Mesendoderm (in vitro differentiated cells): ENCODE measurements around the gene ABCA10.

Experiments used
- DNase-seq: peaks from one replicate; pipeline ENCODE4 v3.0.0; 2013
- H2AK5ac ChIP-seq: 2 replicates; pipeline ENCODE4 v1.6.1; 2013; ENCODE audit warnings: low read length, inconsistent platforms
- H2BK120ac ChIP-seq: 2 replicates; pipeline ENCODE4 v1.6.1; 2013; ENCODE audit warnings: low read depth, mild to moderate bottlenecking, low read length, moderate library complexity, mixed read lengths
- H2BK15ac ChIP-seq: replicated peaks from 2 replicates; pipeline ENCODE4 v1.6.1; 2013; ENCODE audit warnings: low read depth, mild to moderate bottlenecking, moderate library complexity
- H2BK5ac ChIP-seq: 2 replicates; pipeline ENCODE4 v1.6.1; 2013; ENCODE audit warnings: low read length, inconsistent platforms
- H3K18ac ChIP-seq: 2 replicates; pipeline ENCODE4 v1.6.1; 2013; ENCODE audit warnings: mild to moderate bottlenecking, low read length, mixed read lengths
- H3K23ac ChIP-seq: one replicate; pipeline ENCODE4 v1.6.1; 2013; ENCODE audit warnings: low read length
- H3K27ac ChIP-seq: 2 replicates; pipeline ENCODE4 v1.5.1; 2013; ENCODE audit warnings: low read depth, mild to moderate bottlenecking, inconsistent platforms, low read length, moderate library complexity
- H3K27me3 ChIP-seq: 2 replicates; pipeline ENCODE4 v1.6.1; 2013; ENCODE audit warnings: low read length, control low read depth, mild to moderate bottlenecking, inconsistent platforms; ENCODE audit not compliant: insufficient read depth, poor library complexity
- H3K36me3 ChIP-seq: 2 replicates; pipeline ENCODE4 v1.6.1; 2013; ENCODE audit warnings: low read length, inconsistent platforms; ENCODE audit not compliant: control insufficient read depth, insufficient read depth
- H3K4ac ChIP-seq: one replicate; pipeline ENCODE4 v1.6.1; 2013; ENCODE audit warnings: low read depth, mild to moderate bottlenecking, low read length, moderate library complexity
- H3K4me1 ChIP-seq: 2 replicates; pipeline ENCODE4 v1.6.1; 2013; ENCODE audit warnings: low read depth, low read length, inconsistent platforms; ENCODE audit not compliant: control insufficient read depth
- H3K4me2 ChIP-seq: 2 replicates; pipeline ENCODE4 v1.6.1; 2013; ENCODE audit warnings: low read length
- H3K4me3 ChIP-seq: 2 replicates; pipeline ENCODE4 v1.5.1; 2013; ENCODE audit warnings: mild to moderate bottlenecking, low read length
- H3K56ac ChIP-seq: one replicate; pipeline ENCODE4 v1.6.1; 2013; ENCODE audit warnings: low read length
- H3K79me1 ChIP-seq: 2 replicates; pipeline ENCODE4 v1.6.1; 2013; ENCODE audit warnings: low read length, inconsistent platforms
- H3K79me2 ChIP-seq: 2 replicates; pipeline ENCODE4 v1.6.1; 2013; ENCODE audit warnings: mild to moderate bottlenecking, low read length; ENCODE audit not compliant: control insufficient read depth, insufficient read depth
- H3K9ac ChIP-seq: 2 replicates; pipeline ENCODE4 v1.6.1; 2013; ENCODE audit warnings: low read length, inconsistent platforms
- H4K5ac ChIP-seq: one replicate; pipeline ENCODE4 v1.6.1; 2013; ENCODE audit warnings: low read length
- H4K8ac ChIP-seq: one replicate; pipeline ENCODE4 v1.6.1; 2013; ENCODE audit warnings: low read depth, mild to moderate bottlenecking, control low read depth, low read length, moderate library complexity
- WGBS: extraction: QIAGEN DNeasy Blood & Tissue Kit; methylation state at CpG from one replicate; pipeline ENCODE4 v1.1.7; 2013; ENCODE audit warnings: low lambda C conversion rate, missing lambda C conversion rate; ENCODE audit not compliant: insufficient coverage; ENCODE audit errors: extremely low coverage; 5-methylcytosine and 5-hydroxymethylcytosine counted together

ABCA10 gene

DNA sequence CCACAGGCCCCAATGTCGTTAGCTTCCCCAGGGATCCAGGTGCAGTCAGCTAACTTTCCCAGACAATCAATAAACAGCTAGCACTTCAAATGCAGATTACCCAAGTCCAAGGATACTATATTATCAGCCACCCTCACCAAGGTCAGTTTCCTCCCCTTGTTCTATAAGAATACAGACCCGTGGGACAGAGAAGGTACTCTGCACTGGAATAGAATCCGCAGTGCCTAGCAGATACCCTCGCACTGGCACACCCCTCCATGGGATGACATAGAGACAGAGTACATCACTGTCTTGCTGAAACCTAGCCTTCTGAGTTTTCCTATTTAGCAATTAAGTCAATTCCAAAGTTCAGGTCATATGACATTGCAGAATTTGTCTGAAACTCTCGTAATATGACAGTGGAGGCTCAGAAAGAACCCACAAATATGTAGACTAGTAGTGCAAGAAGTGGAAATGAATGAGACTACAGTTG, 40.0 kb upstream of the ABCA10 start:
- Histone ChIP-seq H2BK120ac (no peak overlapping the region), H3K79me1 (no peaks in the 10 kb centered on the region), H3K27me3 (no peaks in the 10 kb centered on the region), H3K4ac (no peak overlapping the region), H3K9ac (no peak overlapping the region), H3K18ac (no peak overlapping the region), H4K5ac (no peak overlapping the region), H3K56ac (no peak overlapping the region), H2BK5ac (no peak overlapping the region), H4K8ac (no peak overlapping the region), H3K79me2 (no peaks in the 10 kb centered on the region), H3K23ac (no peak overlapping the region), H3K4me3 (no peak overlapping the region), H2BK15ac (no peak overlapping the region), H3K4me1 (no peaks in the 10 kb centered on the region), H3K27ac (no peak overlapping the region), H3K4me2 (no peak overlapping the region), H2AK5ac (no peak overlapping the region), H3K36me3 (no peaks in the 10 kb centered on the region)
- WGBS = no CpG with 5 or more reads among the region's 5 CpGs
- no peak for DNase-seq

DNA sequence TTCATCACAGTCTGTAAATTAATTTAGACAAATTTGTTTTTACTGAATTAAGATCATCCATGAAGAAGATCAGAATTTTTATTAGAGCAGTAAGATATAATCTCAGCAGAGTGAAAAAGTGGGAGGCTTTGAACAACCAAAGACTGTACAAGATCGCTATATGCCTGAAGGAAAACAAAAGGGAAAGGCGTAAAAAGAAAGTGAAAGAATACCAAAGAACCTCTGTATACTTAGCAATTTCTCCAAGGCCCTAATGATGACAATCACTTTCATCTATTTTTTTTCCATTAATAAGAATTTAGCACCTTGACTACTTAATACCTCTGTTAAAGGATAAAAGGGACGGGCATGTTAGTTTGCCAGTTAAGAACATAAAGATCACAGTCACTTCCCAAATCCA, 38.6 kb upstream of the ABCA10 start:
- Histone ChIP-seq H3K27me3 (no peaks in the 10 kb centered on the region), H3K18ac (no peak overlapping the region), H2AK5ac (no peak overlapping the region), H3K79me1 (no peaks in the 10 kb centered on the region), H3K4me3 (no peak overlapping the region), H2BK5ac (no peak overlapping the region), H3K27ac (no peak overlapping the region), H2BK15ac (no peak overlapping the region), H3K4ac (no peak overlapping the region), H3K23ac (no peak overlapping the region), H3K79me2 (no peaks in the 10 kb centered on the region), H3K9ac (no peak overlapping the region), H2BK120ac (no peak overlapping the region), H4K8ac (no peak overlapping the region), H4K5ac (no peak overlapping the region), H3K36me3 (no peaks in the 10 kb centered on the region), H3K4me2 (no peak overlapping the region), H3K4me1 (no peaks in the 10 kb centered on the region), H3K56ac (no peak overlapping the region)
- no peak for DNase-seq
- WGBS = no CpG with 5 or more reads among the region's 3 CpGs

- no peak overlapping the region for H3K4ac ChIP-seq
- H2BK120ac ChIP-seq = no peak overlapping the region
- H3K23ac ChIP-seq = no peak overlapping the region
- no peak overlapping the region for H2BK15ac ChIP-seq
- H3K4me3 ChIP-seq = no peak overlapping the region
- no peak overlapping the region for H4K5ac ChIP-seq
- no peak overlapping the region for H2AK5ac ChIP-seq
- H3K79me1 ChIP-seq = no peaks in the 10 kb centered on the region
- H4K8ac ChIP-seq = no peak overlapping the region
- no peak overlapping the region for H3K56ac ChIP-seq
- H3K18ac ChIP-seq = no peak overlapping the region
- no peaks in the 10 kb centered on the region for H3K36me3 ChIP-seq
- no CpG with 5 or more reads among the region's 1 CpG for WGBS
- no peak overlapping the region for H3K27ac ChIP-seq
- no peak for DNase-seq
- H2BK5ac ChIP-seq = no peak overlapping the region
- no peaks in the 10 kb centered on the region for H3K79me2 ChIP-seq
- no peak overlapping the region for H3K4me2 ChIP-seq
- no peaks in the 10 kb centered on the region for H3K4me1 ChIP-seq
- no peak overlapping the region for H3K9ac ChIP-seq
- no peaks in the 10 kb centered on the region for H3K27me3 ChIP-seq
These were observed 37.2 kb upstream of the ABCA10 start for GRCh38 chr17:69265873-69266272.

GRCh38 chr17:69254187-69254586, 25.6 kb upstream of the ABCA10 start:
- H2AK5ac ChIP-seq = no peak overlapping the region
- no peak overlapping the region for H3K23ac ChIP-seq
- H3K27me3 ChIP-seq = no peaks in the 10 kb centered on the region
- H3K4me3 ChIP-seq = no peak overlapping the region
- no peak overlapping the region for H2BK15ac ChIP-seq
- no peak overlapping the region for H3K4me2 ChIP-seq
- no peak overlapping the region for H2BK5ac ChIP-seq
- H3K79me2 ChIP-seq = no peaks in the 10 kb centered on the region
- WGBS = no CpG with 5 or more reads among the region's 1 CpG
- H3K36me3 ChIP-seq = no peaks in the 10 kb centered on the region
- no peak overlapping the region for H3K4ac ChIP-seq
- H3K79me1 ChIP-seq = no peaks in the 10 kb centered on the region
- H3K18ac ChIP-seq = no peak overlapping the region
- no peak for DNase-seq
- no peak overlapping the region for H3K27ac ChIP-seq
- H2BK120ac ChIP-seq = no peak overlapping the region
- no peak overlapping the region for H4K8ac ChIP-seq
- H3K9ac ChIP-seq = no peak overlapping the region
- H4K5ac ChIP-seq = no peak overlapping the region
- no peaks in the 10 kb centered on the region for H3K4me1 ChIP-seq
- H3K56ac ChIP-seq = no peak overlapping the region

DNA sequence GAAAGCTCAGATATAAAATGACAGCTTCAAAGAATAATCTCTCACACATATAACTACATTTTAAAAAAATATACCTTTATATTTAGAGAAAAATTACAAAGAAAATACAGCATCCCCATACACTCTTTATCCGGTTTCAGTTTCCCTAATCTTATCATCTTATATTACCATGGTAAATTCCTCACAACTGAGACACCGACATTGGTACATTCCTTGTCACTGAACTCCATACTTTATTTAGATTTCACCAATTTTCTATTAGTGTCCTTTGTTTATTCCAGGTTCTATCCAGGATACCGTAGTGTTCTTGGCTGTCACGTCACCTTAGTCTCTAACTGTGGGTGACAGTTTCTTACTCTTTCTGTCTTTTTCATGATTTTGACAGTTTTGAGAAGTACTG, 22.0 kb upstream of the ABCA10 start:
- Histone ChIP-seq H3K36me3 (no peaks in the 10 kb centered on the region), H4K5ac (no peak overlapping the region), H3K56ac (no peak overlapping the region), H2BK5ac (no peak overlapping the region), H3K79me2 (no peaks in the 10 kb centered on the region), H3K4ac (no peak overlapping the region), H2BK120ac (no peak overlapping the region), H3K18ac (no peak overlapping the region), H3K9ac (no peak overlapping the region), H4K8ac (no peak overlapping the region), H3K79me1 (no peaks in the 10 kb centered on the region), H3K4me1 (no peaks in the 10 kb centered on the region), H3K4me2 (no peak overlapping the region), H3K4me3 (no peak overlapping the region), H3K27ac (no peak overlapping the region), H3K23ac (no peak overlapping the region), H2AK5ac (no peak overlapping the region), H2BK15ac (no peak overlapping the region), H3K27me3 (no peaks in the 10 kb centered on the region)
- DNase-seq = no peak
- WGBS = 100% methylated on average over 1 of the region's 4 CpGs

GRCh38 chr17:69246726-69247375, 18.2 kb upstream of the ABCA10 start:
- peak; percentile 30 for DNase-seq
- WGBS = 83% methylated on average over 1 of the region's 4 CpGs
- no peak overlapping the region for H2BK5ac ChIP-seq

More at GRCh38 chr17:69246726-69247375, 18.2 kb upstream of the ABCA10 start:
- Histone ChIP-seq H3K79me1 (no peaks in the 10 kb centered on the region), H3K79me2 (no peaks in the 10 kb centered on the region), H4K8ac (no peak overlapping the region), H3K36me3 (no peaks in the 10 kb centered on the region), H3K27ac (no peak overlapping the region), H3K56ac (no peak overlapping the region), H4K5ac (no peak overlapping the region), H3K4ac (no peak overlapping the region), H3K23ac (no peak overlapping the region), H2AK5ac (no peak overlapping the region), H3K4me3 (no peak overlapping the region), H2BK120ac (no peak overlapping the region), H3K27me3 (no peaks in the 10 kb centered on the region), H3K18ac (no peak overlapping the region), H3K4me1 (no peaks in the 10 kb centered on the region), H3K4me2 (no peak overlapping the region), H3K9ac (no peak overlapping the region), H2BK15ac (no peak overlapping the region)
